Neural cell (in vitro differentiated cells): ENCODE results near the gene SPAG8. TPM values are rescaled to one million over a fixed set of nuclear protein-coding genes. Genes with fewer than 3 reads are reported as not detected.

Experiments
- H2AFZ ChIP-seq: fragments of 200-600, 300-800 bp; sonication (generic), shearing (Covaris generic); 2 replicates; pipeline ENCODE4 v1.6.0; 2014; ENCODE audit warnings: low read depth, mild to moderate bottlenecking, antibody characterized with exemption, low read length, moderate library complexity
- H3F3A ChIP-seq: fragments of 200-600 bp; shearing (Covaris generic); 2 replicates; pipeline ENCODE4 v1.6.1; 2016; ENCODE audit warnings: mild to moderate bottlenecking, moderate library complexity, mixed read lengths, antibody characterized with exemption, low read length; ENCODE audit not compliant: insufficient read depth, poor library complexity, severe bottlenecking
- H3K27ac ChIP-seq: fragments of 200-600, 300-800 bp; sonication (generic), shearing (Covaris generic); 2 replicates; pipeline ENCODE4 v1.5.1; 2014; ENCODE audit warnings: mild to moderate bottlenecking, low read length, moderate library complexity
- H3K27me3 ChIP-seq: fragments of 300-800, 200-600 bp; sonication (generic), shearing (Covaris generic); 2 replicates; pipeline ENCODE4 v1.6.0; 2014; ENCODE audit warnings: mild to moderate bottlenecking, low read depth, low read length, moderate library complexity; ENCODE audit not compliant: insufficient read depth
- H3K36me3 ChIP-seq: fragments of 300-800, 200-600 bp; sonication (generic), shearing (Covaris generic); 2 replicates; pipeline ENCODE4 v1.5.1; 2014; ENCODE audit warnings: mild to moderate bottlenecking, antibody characterized with exemption, low read length, moderate library complexity; ENCODE audit not compliant: insufficient read depth
- H3K4me2 ChIP-seq: fragments of 300-800, 200-600 bp; sonication (generic), shearing (Covaris generic); 2 replicates; pipeline ENCODE4 v1.6.0; 2014; ENCODE audit warnings: mild to moderate bottlenecking, low read length
- H3K4me3 ChIP-seq: fragments of 300-800, 200-600 bp; sonication (generic), shearing (Covaris generic); 2 replicates; pipeline ENCODE4 v1.5.1; 2014; ENCODE audit warnings: mild to moderate bottlenecking, low read length, moderate library complexity
- H3K79me2 ChIP-seq: fragments of 200-600 bp; shearing (Covaris generic); replicated peaks from 2 replicates; pipeline ENCODE4 v1.6.0; 2014; ENCODE audit warnings: mild to moderate bottlenecking, low read length, moderate library complexity; ENCODE audit not compliant: insufficient read depth
- H3K9ac ChIP-seq: fragments of 300-800, 200-600 bp; sonication (generic), shearing (Covaris generic); 2 replicates; pipeline ENCODE4 v1.6.1; 2016; ENCODE audit warnings: mild to moderate bottlenecking, low read length, mixed read lengths
- H3K9me2 ChIP-seq: fragments of 200-600 bp; shearing (Covaris generic); 2 replicates; pipeline ENCODE4 v1.6.1; 2016; ENCODE audit warnings: mild to moderate bottlenecking, low read length, mixed read lengths; ENCODE audit not compliant: insufficient read depth
- H3K9me3 ChIP-seq: fragments of 200-600, 300-800 bp; sonication (generic), shearing (Covaris generic); 2 replicates; pipeline ENCODE4 v1.6.1; 2016; ENCODE audit warnings: mild to moderate bottlenecking, mixed run types, low read length, moderate library complexity, mixed read lengths
- H4K20me1 ChIP-seq: fragments of 200-600 bp; shearing (Covaris generic); 2 replicates; pipeline ENCODE4 v1.6.1; 2016; ENCODE audit warnings: mild to moderate bottlenecking, mixed run types; ENCODE audit not compliant: insufficient read depth
- CTCF ChIP-seq: fragments of 450-650 bp; IDR thresholded peaks from 2 replicates; pipeline ENCODE4 v1.5.1; 2014; ENCODE audit warnings: antibody characterized with exemption, mild to moderate bottlenecking, moderate library complexity; ENCODE audit not compliant: poor library complexity, severe bottlenecking
- EP300 ChIP-seq: fragments of 450-650 bp; conservative IDR thresholded peaks from 2 replicates; pipeline ENCODE4 v1.6.1; 2014; ENCODE audit warnings: antibody characterized with exemption, mild to moderate bottlenecking, moderate library complexity; ENCODE audit not compliant: poor library complexity, severe bottlenecking
- EZH2 ChIP-seq: fragments of 200-600, 300-800 bp; shearing (Covaris generic), sonication (generic); IDR thresholded peaks from 2 replicates; pipeline ENCODE4 v1.6.1; 2014; ENCODE audit warnings: antibody characterized with exemption, low read length, borderline replicate concordance, mild to moderate bottlenecking; ENCODE audit not compliant: insufficient read depth, poor library complexity, severe bottlenecking
- MXI1 ChIP-seq: fragments of 450-650 bp; conservative IDR thresholded peaks from 2 replicates; pipeline ENCODE4 v1.6.1; 2014; ENCODE audit warnings: antibody characterized with exemption, mild to moderate bottlenecking; ENCODE audit not compliant: poor library complexity, severe bottlenecking
- POLR2AphosphoS5 ChIP-seq: IDR thresholded peaks from 2 replicates; pipeline ENCODE4 v1.6.1; 2012
- RAD21 ChIP-seq: fragments of 450-650 bp; conservative IDR thresholded peaks from 2 replicates; pipeline ENCODE4 v1.6.1; 2014; ENCODE audit warnings: antibody characterized with exemption, mild to moderate bottlenecking, moderate library complexity
- SMC3 ChIP-seq: fragments of 450-650 bp; conservative IDR thresholded peaks from 2 replicates; pipeline ENCODE4 v1.6.1; 2014; ENCODE audit warnings: antibody characterized with exemption, mild to moderate bottlenecking, moderate library complexity; ENCODE audit not compliant: poor library complexity
- TAF1 ChIP-seq: IDR thresholded peaks from 2 replicates; pipeline ENCODE4 v1.6.1; 2012; ENCODE audit warnings: low read depth
- polyA plus RNA-seq: library from polyadenylated mRNA; depleted of rRNA; stranded (reverse); fragments of >200 nt; gene quantifications from 2 replicates; pipeline ENCODE4 v1.2.3, GENCODE V29; 2014
- TF ChIP-seq, protein P1 (sequence below): IDR thresholded peaks from 2 replicates; pipeline ENCODE4 v1.6.1; 2012; ENCODE audit warnings: borderline replicate concordance

Gene SPAG8
- polyA plus RNA-seq, 1 donor from 2014 or later, result 2.9 TPM

DNA sequence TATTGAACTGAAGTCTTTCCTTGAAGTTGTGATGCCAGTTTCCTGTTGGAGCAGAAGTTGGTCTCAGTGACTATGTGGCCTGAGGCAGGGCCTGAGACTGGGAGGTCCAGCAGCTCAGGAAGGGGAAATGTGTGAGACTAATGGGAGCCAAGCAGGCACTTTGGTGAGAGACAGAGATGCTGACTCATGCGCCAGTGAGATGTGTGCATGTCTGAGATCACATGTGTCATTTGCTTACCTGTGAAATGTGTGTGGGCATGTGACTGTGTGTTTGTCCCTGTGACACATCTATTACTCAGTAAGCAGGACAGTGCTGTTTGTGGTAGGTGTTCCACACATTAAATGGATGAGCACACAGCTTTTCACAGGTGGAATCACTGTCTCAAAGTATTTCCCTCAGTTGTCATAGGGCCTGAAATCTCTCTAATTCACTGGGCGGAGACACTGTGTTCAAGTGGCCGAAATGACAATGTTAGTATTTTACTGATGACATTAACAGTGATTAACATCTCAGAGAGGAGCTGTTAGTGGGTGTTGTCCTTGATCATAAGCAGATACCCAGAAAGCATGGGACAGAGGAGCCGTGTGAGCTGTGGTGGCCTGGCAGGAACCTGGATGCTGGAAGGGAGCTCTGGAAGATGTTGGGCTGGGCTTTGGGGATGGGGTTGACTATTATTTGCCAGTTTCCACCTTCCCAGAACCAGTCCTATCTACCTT, 13.2 kb downstream of the SPAG8 start:
- H3K36me3 ChIP-seq, result no peaks in the 10 kb centered on the region
- H3K9ac ChIP-seq, result no peak overlapping the region
- no peaks in the 10 kb centered on the region for H4K20me1 ChIP-seq
- H3K9me3 ChIP-seq, result no peaks in the 10 kb centered on the region
- no peaks in the 10 kb centered on the region for H3K27me3 ChIP-seq
- no peaks in the 10 kb centered on the region for H3F3A ChIP-seq
- H3K9me2 ChIP-seq, result no peaks in the 10 kb centered on the region
- H2AFZ ChIP-seq, result no peak overlapping the region
- no peak overlapping the region for H3K4me3 ChIP-seq
- TF ChIP-seq RAD21, result no peak
- no peak for TF ChIP-seq EP300
- TF ChIP-seq POLR2AphosphoS5, result no peak
- no peak for TF ChIP-seq TAF1
- TF ChIP-seq, protein P1, sequence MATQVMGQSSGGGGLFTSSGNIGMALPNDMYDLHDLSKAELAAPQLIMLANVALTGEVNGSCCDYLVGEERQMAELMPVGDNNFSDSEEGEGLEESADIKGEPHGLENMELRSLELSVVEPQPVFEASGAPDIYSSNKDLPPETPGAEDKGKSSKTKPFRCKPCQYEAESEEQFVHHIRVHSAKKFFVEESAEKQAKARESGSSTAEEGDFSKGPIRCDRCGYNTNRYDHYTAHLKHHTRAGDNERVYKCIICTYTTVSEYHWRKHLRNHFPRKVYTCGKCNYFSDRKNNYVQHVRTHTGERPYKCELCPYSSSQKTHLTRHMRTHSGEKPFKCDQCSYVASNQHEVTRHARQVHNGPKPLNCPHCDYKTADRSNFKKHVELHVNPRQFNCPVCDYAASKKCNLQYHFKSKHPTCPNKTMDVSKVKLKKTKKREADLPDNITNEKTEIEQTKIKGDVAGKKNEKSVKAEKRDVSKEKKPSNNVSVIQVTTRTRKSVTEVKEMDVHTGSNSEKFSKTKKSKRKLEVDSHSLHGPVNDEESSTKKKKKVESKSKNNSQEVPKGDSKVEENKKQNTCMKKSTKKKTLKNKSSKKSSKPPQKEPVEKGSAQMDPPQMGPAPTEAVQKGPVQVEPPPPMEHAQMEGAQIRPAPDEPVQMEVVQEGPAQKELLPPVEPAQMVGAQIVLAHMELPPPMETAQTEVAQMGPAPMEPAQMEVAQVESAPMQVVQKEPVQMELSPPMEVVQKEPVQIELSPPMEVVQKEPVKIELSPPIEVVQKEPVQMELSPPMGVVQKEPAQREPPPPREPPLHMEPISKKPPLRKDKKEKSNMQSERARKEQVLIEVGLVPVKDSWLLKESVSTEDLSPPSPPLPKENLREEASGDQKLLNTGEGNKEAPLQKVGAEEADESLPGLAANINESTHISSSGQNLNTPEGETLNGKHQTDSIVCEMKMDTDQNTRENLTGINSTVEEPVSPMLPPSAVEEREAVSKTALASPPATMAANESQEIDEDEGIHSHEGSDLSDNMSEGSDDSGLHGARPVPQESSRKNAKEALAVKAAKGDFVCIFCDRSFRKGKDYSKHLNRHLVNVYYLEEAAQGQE, result no peak
- no peak for TF ChIP-seq CTCF
- no peak for TF ChIP-seq EZH2
- no peak overlapping the region for H3K4me2 ChIP-seq
- no peaks in the 10 kb centered on the region for H3K79me2 ChIP-seq
- no peak overlapping the region for H3K27ac ChIP-seq

DNA sequence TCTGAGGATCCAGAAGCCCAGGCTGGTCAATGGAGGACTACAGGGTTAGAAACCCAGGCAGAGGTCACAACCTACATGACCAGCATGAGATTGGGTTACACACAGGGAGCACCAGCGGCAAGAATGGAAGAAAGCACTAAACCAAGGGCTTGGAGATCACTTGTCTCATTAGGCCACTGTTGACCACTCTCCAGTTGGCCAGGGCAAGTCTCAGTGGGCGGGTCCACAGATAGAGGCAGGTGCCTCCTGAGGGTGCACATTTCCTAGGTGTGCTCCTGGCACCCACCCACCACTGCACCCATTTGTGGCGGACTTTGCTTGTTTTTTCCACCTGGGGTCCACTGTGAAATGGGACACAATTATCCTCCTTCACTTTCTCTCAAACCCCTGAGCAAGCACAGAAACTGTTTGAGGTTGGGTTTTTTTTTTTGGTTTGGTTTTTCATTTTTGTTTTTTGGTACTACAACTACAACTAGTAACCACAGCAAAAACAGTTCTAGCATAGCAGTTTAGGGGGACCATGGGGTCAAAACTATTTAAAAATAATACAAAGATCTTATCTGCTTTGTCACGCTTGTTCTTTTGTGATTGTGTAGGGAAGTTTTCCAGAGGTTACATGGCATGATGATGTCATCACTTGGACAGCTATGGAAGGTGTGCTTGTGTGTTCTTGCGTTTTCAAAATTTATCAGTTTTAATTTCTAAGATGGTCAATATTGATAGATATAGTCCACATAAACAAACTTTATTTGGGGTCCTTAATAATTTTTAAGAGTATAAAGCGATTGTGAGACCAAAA, 14.6 kb downstream of the SPAG8 start:
- no peak overlapping the region for H3K9ac ChIP-seq
- H3K9me3 ChIP-seq, result no peaks in the 10 kb centered on the region
- H3K27ac ChIP-seq, result no peak overlapping the region
- no peaks in the 10 kb centered on the region for H3K27me3 ChIP-seq
- no peak overlapping the region for H3K4me3 ChIP-seq
- no peaks in the 10 kb centered on the region for H3K79me2 ChIP-seq
- no peaks in the 10 kb centered on the region for H3K9me2 ChIP-seq
- TF ChIP-seq POLR2AphosphoS5 (no peak), TAF1 (no peak), RAD21 (no peak), EZH2 (no peak), CTCF (no peak), EP300 (no peak), SMC3 (no peak), MXI1 (no peak)
- TF ChIP-seq, protein P1, result no peak
- H3K36me3 ChIP-seq, result no peaks in the 10 kb centered on the region
- H2AFZ ChIP-seq, result no peak overlapping the region
- no peaks in the 10 kb centered on the region for H3F3A ChIP-seq
- H3K4me2 ChIP-seq, result no peak overlapping the region
- no peaks in the 10 kb centered on the region for H4K20me1 ChIP-seq
